Cardiac septum (tissue), 1 donor: ENCODE results near the gene PPIG. TPM values are rescaled to one million over a fixed set of nuclear protein-coding genes. Genes with fewer than 3 reads are reported as not detected.
"Not testable (repeated sequence)": the region's sequence is repeated elsewhere in the genome, so short reads cannot be mapped to it uniquely, and the experiment has no call there.

ENCODE experiments used
- DNase-seq: peaks from one replicate; pipeline ENCODE4 v3.0.0-alpha.2; 2020; ENCODE audit warnings: low spot score
- intact Hi-C: fragments of 100-400 bp; cut with DNase I; formaldehyde crosslinking; loops from one replicate; pipeline ENCODE4 v1.14.0; 2022
- total RNA-seq: library from RNA; stranded (reverse); fragmentation: NEBNext Ultra II Directional; extraction: Animal tissue kit (Norgen Biotek cat#: 25700); gene quantifications from one replicate; pipeline ENCODE4 v1.2.1, GENCODE V29; 2021
- donor health status: DM: no; HTN: no; CAD: no.

PPIG gene
- total RNA-seq, 1 donor from 2014 or later = 40.6 TPM

DNA sequence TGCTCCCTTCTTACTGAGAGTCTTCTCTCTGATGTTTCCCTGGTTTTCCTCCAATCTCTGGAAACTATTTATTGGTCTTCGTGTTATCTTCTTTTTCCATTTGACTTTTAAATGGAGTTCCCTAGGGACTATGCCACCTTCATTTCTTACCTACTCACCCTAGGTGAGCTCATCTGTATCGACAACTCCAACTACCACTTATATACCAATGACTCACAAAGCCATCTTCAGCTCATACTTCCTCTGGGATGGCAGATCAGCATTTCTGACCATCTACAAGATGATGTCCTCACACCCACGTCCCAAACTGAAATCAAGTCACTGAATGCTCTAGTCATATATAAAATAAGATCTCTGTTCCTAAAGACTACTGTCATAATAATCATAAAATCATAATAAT lies 69.5 kb downstream of the PPIG start:
- intact Hi-C loops = no loop called here
- DNase-seq = no peak

DNA sequence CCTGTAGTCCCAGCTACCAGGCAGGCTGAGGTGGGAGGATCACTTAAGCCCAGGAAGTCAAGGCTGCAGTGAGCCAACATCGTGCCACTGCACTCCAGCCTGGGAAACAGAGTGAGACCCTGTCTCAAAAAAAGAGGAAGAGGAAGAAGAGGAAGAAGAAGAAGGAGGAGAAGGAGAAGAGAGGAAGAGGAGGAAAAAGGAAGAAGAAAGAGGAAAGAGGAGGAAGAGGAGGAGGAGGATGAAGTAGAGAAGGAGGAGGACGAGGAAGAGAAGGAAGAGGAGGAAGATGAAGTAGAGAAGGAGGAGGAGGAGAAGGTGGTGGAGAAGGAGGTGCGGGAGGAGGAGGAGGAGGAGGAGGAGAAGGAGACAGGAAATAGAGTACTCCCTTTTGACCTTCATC lies 72.0 kb downstream of the PPIG start:
- DNase-seq = no peak
- intact Hi-C loops = no loop called here

DNA sequence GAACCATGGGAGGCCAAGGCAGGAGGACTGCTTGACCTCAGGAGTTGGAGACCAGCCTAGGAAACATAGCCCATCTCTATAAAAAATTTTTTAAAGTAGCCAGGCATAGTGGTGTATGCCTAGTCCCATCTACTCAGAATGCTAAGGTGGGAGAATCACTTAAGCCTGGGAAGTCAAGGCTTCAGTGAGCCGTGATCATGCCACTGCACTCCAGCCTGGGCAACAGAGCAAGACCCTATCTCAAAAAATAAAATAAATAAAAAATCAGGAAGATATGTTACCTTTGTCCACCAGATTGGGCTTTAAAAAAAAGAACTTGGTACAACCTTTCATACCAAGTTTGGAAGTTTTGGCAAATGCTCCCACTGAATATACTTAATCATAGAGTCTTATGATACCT lies 74.7 kb downstream of the PPIG start:
- no peak for DNase-seq
- intact Hi-C loops = no loop called here

DNA sequence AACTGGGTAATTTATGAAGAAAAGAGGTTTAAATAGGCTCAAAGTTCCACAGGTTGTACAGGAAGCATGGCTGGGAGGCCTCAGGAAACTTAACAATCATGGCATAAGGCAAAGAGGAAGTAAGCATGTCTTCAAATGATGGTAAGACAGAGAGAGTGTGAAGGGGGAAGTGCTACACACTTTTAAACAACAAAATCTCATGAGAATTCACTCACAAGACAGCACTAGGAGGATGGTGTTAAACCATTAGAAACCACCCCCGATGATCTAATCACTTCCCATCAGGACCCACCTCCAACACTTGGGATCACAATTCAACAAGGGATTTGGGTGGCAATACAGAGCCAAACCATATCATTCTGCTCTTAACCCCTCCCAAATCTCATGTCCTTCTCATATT lies 75.2 kb downstream of the PPIG start:
- no peak for DNase-seq
- intact Hi-C loops = no loop called here

DNA sequence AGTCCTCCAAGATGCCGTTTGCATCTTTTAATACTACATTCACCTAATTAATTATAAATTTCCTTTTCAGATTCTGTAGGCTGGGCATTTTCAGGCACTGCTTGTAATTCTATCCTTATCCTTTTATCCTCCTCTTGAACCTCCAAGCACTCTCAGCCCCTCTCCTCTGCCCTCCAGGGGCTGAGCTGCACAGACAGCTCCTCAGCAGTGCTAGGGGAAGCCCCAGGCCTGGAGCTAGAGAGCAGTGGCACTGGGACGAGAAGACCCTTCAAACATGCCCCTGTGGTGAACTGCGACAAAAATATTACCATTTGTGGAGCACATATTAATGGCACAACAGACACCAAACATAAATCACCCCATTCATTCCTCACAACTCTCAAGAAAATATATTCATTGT lies 77.1 kb downstream of the PPIG start:
- intact Hi-C loops = no loop called here

DNA sequence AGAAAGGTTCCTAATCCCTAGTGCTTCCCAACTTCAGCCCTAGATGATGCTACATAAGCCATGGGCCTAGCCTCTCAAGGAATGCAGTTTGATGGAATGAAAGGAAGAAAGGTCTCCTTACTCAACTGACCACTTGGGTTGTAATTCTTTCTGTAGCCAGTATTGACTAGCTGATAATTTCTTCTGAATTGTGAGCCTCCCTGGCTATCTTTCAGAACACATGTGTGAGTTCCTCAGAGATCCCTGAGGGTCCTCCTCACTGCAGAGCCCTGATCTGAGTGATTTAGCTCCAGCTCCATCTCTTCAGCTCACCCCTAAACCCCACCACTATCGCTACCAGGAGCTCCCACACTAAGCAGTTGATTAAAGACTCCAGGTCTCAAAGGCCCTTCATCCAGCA lies 78.6 kb downstream of the PPIG start:
- intact Hi-C loops = no loop called here

More for the DNA sequence above, 77.1 kb downstream of the PPIG start:
- DNase-seq = no peak

DNA sequence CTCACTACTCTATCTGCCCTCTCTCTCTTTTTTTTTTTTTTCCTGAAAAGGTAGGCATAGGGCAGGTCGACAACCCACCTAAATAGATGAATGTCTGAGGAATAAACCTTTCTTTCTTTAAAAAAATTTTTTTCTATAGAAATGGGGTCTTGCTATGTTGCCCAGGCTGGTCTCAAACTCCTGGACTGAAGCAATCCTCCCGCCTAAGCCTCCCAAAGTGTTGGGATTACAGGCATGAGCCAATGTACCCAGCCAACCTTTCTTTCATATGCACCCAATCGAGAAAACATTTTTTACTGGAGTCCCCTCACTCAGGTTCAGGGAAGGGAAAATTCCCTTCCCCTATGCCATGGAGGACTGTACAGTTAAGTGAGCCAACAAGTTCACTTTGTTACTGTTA lies 79.1 kb downstream of the PPIG start:
- DNase-seq = no peak
- intact Hi-C loops = no loop called here

More for the DNA sequence above, 78.6 kb downstream of the PPIG start:
- DNase-seq = no peak

DNA sequence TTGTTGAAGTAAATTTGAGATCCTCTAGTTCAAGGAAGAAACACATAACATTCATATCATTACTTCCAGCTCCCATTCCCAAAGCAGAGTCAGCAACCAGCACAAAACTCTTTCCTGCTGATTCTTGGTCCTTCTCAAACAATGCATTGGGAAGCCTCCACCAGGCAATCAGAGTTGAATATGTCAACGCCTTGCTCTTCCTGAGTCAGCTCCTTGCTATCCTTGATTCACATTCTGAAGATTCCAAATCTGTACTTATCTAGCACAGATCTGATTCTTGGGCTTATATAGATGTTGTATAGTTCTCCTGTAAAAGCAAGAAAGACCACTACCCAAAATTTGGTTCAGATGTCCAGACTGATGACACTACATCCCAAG lies 80.4 kb downstream of the PPIG start:
- intact Hi-C loops = no loop called here
- DNase-seq = no peak

DNA sequence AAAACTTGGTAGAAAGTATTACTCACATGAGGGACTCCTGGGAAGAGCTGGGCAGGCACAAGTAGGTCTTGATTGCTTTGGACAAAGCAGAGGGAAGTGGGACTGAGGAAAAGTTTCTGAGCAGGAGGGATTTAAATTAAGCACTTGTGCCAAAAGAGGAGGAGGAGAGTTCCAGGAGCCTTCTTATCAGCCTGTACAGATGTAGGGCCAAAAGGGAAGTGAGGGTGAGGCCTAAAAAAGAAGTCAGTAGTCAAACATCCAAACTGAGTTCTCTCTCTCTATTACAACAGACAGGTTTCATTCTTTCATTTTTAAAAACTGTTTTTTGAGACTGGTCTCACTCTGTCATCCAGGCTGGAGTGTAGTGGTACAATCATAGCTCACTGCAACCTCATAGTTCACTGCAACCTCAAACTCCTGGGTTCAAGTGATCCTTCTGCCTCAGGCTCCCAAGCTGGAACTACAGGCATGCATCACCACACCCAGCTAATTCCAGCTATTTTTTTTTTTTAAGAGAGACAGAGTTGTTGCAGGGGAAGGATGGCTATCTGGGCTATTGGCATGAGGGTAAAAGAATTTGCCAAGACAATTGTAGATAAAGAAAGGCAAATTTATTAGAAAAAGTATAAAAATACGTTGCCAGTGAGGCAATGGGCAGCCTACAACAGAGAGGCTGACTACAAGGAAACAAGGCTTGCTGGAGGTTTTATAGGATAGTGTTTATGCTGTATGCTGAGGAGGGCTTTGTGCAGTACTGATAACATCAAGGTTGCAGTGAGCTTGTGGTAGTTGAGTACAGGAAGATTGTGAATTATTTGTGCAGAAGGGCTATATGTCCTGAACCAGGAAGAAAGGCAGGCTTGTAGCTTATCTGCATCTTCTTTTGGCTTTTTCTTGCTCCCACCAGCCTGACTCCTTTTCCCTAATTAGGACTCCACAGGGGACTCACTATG lies 81.1 kb downstream of the PPIG start:
- intact Hi-C loops = no loop called here
- DNase-seq = no peak

DNA sequence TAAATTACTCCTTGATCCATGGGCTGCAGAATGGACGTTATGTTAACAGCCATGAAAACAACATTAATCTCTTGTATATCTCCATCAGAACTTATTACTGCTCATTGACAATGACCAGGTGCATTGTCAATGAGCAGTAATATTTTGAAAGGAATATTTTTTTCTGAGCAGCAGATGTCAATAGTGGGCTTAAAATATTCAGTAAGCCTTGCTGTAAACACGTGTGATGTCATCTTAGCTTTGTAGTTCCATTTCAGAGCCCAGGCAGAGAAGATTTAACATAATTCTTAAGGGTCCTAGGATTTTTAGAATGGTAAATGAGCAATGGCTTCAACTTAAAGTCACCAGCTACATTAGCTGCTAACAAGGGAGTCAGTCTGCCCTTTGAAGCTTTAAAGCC lies 83.4 kb downstream of the PPIG start:
- no peak for DNase-seq
- intact Hi-C loops = no loop called here

DNA sequence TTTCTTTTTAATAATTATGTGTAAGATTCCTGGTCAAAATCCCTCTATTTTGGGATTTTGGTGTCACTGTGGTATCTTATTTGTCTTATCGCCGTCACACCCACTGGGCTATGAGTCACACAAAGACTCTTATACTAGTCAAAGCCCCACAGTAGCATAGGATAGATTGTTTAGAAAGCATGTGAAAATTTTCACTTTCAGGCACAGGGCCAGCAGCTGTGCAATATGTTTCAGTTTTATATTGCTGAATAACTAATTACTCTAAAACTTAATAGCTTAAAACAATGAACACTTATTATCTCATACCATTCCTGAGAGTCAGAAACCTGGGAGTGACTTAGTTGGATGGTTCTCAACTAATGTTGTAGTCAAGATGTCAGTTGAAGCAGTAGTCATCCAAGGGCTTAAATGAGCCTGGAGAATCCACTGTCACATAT lies 86.1 kb downstream of the PPIG start:
- intact Hi-C loops = no loop called here
- no peak for DNase-seq

DNA sequence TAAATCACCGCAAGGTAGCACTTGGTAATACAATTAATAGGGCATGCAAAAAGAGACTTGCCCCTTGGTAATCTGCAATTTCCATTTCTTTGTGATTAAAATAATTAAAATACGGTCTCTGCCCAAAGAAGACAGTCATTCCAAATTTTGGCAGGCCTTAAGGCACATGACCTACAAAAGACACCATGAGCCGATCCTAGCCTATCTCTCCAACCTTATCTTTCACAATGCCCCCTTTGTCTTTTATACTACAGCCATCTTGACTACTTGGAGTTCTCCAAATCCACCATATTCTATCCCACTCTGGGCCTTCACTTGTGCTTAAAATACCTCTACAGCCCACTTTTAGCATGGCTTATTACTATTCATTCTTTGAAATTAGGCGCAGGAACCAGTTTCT lies 86.8 kb downstream of the PPIG start:
- DNase-seq = no peak
- intact Hi-C loops = no loop called here

DNA sequence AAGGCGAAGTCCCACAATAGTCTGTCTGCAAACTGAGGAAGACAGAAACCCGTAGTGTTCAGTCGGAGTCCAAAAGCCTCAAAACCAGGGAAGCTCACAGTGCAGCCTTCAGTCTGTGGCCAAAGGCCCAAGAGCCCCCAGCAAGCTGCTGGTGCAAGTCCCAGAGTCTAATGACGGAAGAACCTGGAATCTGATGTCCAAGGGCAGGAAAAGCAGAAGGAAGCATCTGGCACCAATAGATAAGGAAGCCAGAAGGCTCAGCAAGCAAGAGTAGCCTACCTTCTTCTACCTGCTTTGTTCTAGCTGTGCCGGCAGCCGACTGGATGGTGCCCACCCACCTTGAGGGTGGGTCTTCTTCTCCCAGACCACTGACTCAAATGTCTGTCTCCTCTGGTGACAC lies 88.3 kb downstream of the PPIG start:
- no peak for DNase-seq
- intact Hi-C loops = no loop called here

DNA sequence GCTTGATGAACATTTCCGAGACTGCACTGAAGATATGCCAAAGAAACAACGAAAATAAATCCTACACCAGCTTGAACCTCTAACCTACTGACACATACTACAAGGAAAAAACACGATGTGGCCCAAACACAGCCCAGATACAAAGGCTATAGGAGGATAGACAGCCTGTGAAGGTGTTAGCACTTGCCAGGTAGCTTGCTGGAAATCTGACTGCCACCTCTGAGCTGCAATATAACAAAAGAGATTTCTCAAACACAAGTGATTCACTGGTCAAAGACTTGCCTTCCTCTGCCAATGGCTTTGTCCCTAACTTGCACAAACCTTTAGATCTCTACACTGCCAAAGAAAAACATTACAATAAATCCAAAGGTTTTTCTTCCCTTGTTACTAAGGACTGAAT lies 89.0 kb downstream of the PPIG start:
- DNase-seq = no peak
- intact Hi-C loops = no loop called here

DNA sequence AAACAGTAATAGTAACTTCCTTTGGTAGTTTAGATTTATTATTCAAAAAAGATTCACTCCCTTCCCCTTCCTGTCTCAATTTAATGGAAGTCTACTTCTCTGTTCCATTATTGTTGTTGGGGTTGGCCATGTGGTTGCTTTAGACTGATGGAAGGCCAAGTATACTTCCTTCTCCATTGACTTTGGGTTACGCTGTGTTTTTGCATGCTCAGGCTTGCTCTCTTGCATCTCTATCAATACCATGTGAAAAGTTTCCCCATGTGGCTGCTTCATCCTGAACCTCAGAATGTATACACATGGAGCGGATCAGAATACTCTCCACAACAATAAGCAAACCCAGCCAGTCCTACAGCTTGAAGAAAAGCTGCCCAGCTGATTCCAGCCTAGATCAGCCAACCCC lies 89.8 kb downstream of the PPIG start:
- intact Hi-C loops = no loop called here
- DNase-seq = no peak

DNA sequence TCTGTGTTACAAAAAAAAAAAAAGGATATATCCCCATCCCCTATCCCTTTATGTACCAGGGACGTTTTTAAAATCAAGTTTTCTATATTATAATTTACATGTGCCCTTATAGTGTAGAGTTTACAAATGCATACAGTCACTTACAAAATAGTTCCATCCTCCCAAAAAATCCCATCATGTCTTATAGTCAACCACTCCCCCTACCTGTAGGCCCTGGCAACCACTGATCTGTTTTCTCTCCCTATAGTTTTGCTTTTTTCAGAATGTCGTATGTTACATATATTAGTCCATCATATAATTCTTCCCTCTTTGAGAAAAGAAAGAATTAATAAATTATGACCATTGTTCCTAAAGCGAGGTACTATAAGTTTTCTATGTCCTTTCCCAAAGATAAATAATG lies 92.2 kb downstream of the PPIG start:
- intact Hi-C loops = no loop called here
- no peak for DNase-seq

DNA sequence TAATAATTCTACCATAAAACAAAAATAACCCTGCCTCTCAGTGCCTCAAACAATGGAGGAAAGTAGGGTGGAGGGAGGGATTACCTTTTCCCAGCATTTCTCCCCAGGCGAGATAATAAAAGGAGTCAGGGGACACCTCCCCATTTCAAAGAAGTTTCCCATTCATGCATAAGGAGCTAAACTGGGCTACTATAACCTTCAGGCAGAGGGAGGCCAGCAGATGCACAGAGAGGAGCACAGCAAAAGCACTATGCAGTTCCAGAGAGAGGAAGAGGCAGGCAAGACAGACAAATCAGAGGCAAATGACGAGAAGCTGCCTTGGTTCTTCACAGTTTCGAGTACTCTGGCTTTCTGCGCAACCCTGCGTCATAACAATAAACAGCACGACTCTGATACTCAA lies 92.7 kb downstream of the PPIG start:
- DNase-seq = no peak
- intact Hi-C loops = no loop called here

DNA sequence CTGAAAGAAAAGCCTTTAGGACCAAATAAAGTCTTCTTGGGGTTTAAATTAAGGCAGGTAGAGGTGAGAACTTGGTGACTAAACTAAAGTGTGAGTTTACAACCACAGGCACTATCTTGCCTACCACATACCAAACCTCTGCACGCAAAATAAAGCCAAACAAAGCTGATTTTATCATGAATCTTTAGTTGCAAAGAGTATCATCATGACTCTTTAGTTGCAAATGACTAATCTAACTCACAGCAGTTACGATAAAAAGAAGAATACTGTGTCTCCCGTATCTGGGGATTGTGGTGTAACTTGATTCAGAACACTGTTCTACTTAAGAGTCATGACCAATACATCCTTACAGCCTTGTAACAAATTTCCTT lies 98.9 kb downstream of the PPIG start:
- no peak for DNase-seq
- intact Hi-C loops = no loop called here

DNA sequence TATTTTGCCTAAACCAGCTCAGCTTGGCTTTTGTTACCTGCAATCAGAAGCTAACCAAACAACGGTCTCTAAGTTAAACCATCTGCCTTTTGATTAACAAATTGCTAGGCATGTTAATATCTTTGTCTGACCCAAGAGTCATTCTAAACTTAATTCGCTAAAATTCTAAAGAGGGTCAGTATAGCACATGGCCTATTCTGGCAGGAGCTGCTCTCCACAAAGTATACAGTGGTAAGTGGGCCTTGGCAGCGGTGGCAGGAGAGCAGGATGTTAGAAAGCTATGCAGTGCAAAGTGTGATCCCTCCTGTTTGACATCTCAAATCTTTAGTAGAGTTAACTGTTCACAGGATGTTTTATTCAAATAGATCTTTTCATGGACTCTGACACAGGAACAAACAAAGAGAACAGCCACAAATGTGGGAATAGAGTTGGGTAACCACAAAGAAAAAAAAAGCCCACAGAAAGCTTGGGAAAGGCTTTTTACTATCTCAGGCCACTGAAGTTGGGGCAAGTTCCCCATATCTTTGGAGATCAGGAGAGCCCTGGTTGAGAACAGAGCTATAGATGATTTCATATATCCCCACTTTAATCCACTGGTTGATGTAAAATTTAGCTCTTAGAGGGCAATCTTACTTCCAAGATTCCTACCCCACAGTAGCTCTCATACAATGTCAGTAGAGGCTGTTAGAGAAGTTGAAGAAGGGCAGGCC lies 99.4 kb downstream of the PPIG start:
- intact Hi-C loops = no loop called here
- DNase-seq = no peak

DNA sequence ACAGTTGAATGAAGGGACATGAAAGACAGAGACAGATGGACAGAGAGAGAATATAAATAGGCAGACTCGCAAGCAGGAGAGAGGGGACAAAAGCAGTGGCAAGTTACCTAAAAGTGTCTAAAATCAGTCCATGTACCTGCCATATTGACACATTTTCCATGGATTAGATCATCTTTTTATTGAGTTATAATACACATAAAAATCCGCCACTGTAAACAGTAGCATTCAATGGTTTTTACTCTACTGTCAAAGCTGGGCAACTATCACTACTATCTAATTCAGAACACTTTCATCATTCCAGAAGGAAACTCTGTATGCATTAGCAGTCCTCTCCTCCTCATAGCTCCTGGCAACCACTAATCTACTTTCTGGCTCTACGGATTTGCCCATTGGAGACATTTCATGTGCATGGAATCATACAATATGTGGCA lies 100.0 kb downstream of the PPIG start:
- no peak for DNase-seq
- intact Hi-C loops = no loop called here

DNA sequence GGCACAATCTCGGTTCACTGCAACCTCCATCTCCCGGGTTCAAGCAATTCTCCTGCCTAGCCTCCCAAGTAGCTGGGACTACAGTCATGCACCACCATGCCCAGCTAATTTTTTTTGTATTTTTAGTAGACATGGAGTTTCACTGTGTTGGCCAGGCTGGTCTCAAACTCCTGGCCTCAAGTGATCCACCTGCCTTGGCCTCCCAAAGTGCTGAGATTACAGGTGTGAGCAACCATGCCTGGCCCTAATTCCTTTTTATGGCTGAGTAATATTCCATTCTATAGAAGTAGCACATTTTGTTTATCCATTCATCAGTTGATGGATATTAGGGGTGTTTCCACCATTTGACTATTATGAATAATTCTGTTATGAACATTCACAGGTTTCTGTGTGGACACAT lies 100.6 kb downstream of the PPIG start:
- DNase-seq, intact Hi-C loops: not testable (repeated sequence)
